OCI-LY1 (cell line): ENCODE results near the gene PMVK.

Experiments
- H2AFZ ChIP-seq: fragments of 200-600 bp; sonication (generic), shearing (Covaris generic); 2 replicates; pipeline ENCODE4 v1.6.0; 2014; ENCODE audit warnings: antibody characterized with exemption, mild to moderate bottlenecking, low read length
- H3F3A ChIP-seq: fragments of 200-600 bp; sonication (generic), shearing (Covaris generic); 2 replicates; pipeline ENCODE4 v1.6.0; 2014; ENCODE audit warnings: mild to moderate bottlenecking, antibody characterized with exemption, low read length, moderate library complexity; ENCODE audit not compliant: insufficient read depth
- H3K27ac ChIP-seq: fragments of 200-600 bp; sonication (generic); 2 replicates; pipeline ENCODE4 v1.5.1; 2014; ENCODE audit warnings: low read length, mixed run types, mild to moderate bottlenecking, low read depth; ENCODE audit not compliant: poor library complexity, severe bottlenecking
- H3K27me3 ChIP-seq: fragments of 200-600 bp; sonication (generic); 2 replicates; pipeline ENCODE4 v1.6.0; 2014; ENCODE audit warnings: antibody characterized with exemption, mild to moderate bottlenecking, low read length, moderate library complexity; ENCODE audit not compliant: insufficient read depth
- H3K36me3 ChIP-seq: fragments of 200-600 bp; sonication (generic); 2 replicates; pipeline ENCODE4 v1.6.1; 2014; ENCODE audit warnings: mild to moderate bottlenecking, antibody characterized with exemption, low read length, moderate library complexity, mixed read lengths; ENCODE audit not compliant: insufficient read depth
- H3K4me1 ChIP-seq: fragments of 200-600 bp; sonication (generic); 2 replicates; pipeline ENCODE4 v1.5.1; 2014; ENCODE audit warnings: mild to moderate bottlenecking, low read length, moderate library complexity; ENCODE audit not compliant: insufficient read depth, severe bottlenecking
- H3K4me2 ChIP-seq: fragments of 200-600 bp; sonication (generic), shearing (Covaris generic); 2 replicates; pipeline ENCODE4 v1.6.1; 2014; ENCODE audit warnings: low read length
- H3K4me3 ChIP-seq: fragments of 200-600 bp; sonication (generic); 2 replicates; pipeline ENCODE4 v1.5.1; 2014; ENCODE audit warnings: low read length, low read depth, mild to moderate bottlenecking, mixed read lengths; ENCODE audit not compliant: poor library complexity, severe bottlenecking
- H3K79me2 ChIP-seq: fragments of 200-600 bp; shearing (Covaris generic); 2 replicates; pipeline ENCODE4 v1.6.1; 2016; ENCODE audit warnings: mixed run types, low read length, mixed read lengths; ENCODE audit not compliant: insufficient read depth
- H3K9ac ChIP-seq: fragments of 200-600 bp; sonication (generic), shearing (Covaris generic); 2 replicates; pipeline ENCODE4 v1.6.1; 2014; ENCODE audit warnings: mild to moderate bottlenecking, low read length, mixed read lengths
- H3K9me2 ChIP-seq: fragments of 200-600 bp; sonication (generic), shearing (Covaris generic); 2 replicates; pipeline ENCODE4 v1.6.1; 2014; ENCODE audit warnings: low read depth, mild to moderate bottlenecking, low read length, mixed read lengths
- H3K9me3 ChIP-seq: fragments of 200-600 bp; shearing (Covaris generic); 2 replicates; pipeline ENCODE4 v1.6.1; 2014; ENCODE audit warnings: low read length, mixed read lengths
- H4K20me1 ChIP-seq: fragments of 200-600 bp; sonication (generic), shearing (Covaris generic); 2 replicates; pipeline ENCODE4 v1.6.0; 2016; ENCODE audit warnings: mild to moderate bottlenecking, low read length; ENCODE audit not compliant: insufficient read depth
- CTCF ChIP-seq: fragments of 200-600 bp; sonication (generic), shearing (Covaris generic); IDR thresholded peaks from 2 replicates; pipeline ENCODE4 v1.5.1; 2017; ENCODE audit warnings: mild to moderate bottlenecking, antibody characterized with exemption, low read length, moderate library complexity, mixed read lengths
- EZH2 ChIP-seq: fragments of 200-600 bp; sonication (generic), shearing (Covaris generic); IDR thresholded peaks from 2 replicates; pipeline ENCODE4 v1.8.0; 2017; ENCODE audit warnings: borderline replicate concordance, mixed run types, mild to moderate bottlenecking, antibody characterized with exemption, low read length, moderate library complexity, mixed read lengths

The PMVK gene

GRCh38 chr1:154937085-154937987 is 817 bp upstream of the PMVK start:
- peak overlapping the region; percentile 89 for H3K4me2 ChIP-seq
- no peak for TF ChIP-seq EZH2
- TF ChIP-seq CTCF = peak; percentile 39; the same call in 1 of the 2 replicates
- H2AFZ ChIP-seq = no peak overlapping the region
- peak overlapping the region; percentile 79 for H3K9ac ChIP-seq
- H3K27me3 ChIP-seq = no peaks in the 10 kb centered on the region
- no peaks in the 10 kb centered on the region; the same call in 1 of the 2 replicates for H3F3A ChIP-seq
- no peaks in the 10 kb centered on the region for H4K20me1 ChIP-seq
- H3K27ac ChIP-seq = peak overlapping the region; percentile 93
- peak overlapping the region; percentile 72 for H3K4me3 ChIP-seq
- no peaks in the 10 kb centered on the region; the same call in 1 of the 2 replicates for H3K79me2 ChIP-seq
- no peaks in the 10 kb centered on the region for H3K9me3 ChIP-seq
- H3K4me1 ChIP-seq = peaks cover 58% of the 10 kb centered on the region
- no peaks in the 10 kb centered on the region for H3K9me2 ChIP-seq
- H3K36me3 ChIP-seq = peaks cover 2% of the 10 kb centered on the region; the same call in 1 of the 2 replicates

GRCh38 chr1:154935749-154936554 is 567 bp downstream of the PMVK start:
- H3K27me3 ChIP-seq = no peaks in the 10 kb centered on the region
- H3K4me1 ChIP-seq = peaks cover 44% of the 10 kb centered on the region
- no peaks in the 10 kb centered on the region for H4K20me1 ChIP-seq
- H3K36me3 ChIP-seq = peaks cover 9% of the 10 kb centered on the region; the same call in 1 of the 2 replicates
- H3F3A ChIP-seq = no peaks in the 10 kb centered on the region; the same call in 1 of the 2 replicates
- no peaks in the 10 kb centered on the region for H3K9me2 ChIP-seq
- peak overlapping the region; percentile 79 for H3K9ac ChIP-seq
- no peak overlapping the region for H2AFZ ChIP-seq
- peak overlapping the region; percentile 93 for H3K27ac ChIP-seq
- H3K4me3 ChIP-seq = peak overlapping the region; percentile 72
- H3K79me2 ChIP-seq = no peaks in the 10 kb centered on the region; the same call in 1 of the 2 replicates
- H3K9me3 ChIP-seq = no peaks in the 10 kb centered on the region
- TF ChIP-seq EZH2 (no peak), CTCF (no peak)
- peak overlapping the region; percentile 89 for H3K4me2 ChIP-seq

GRCh38 chr1:154934358-154934948 is 2.1 kb downstream of the PMVK start:
- peaks cover 31% of the 10 kb centered on the region for H3K4me1 ChIP-seq
- no peak overlapping the region for H2AFZ ChIP-seq
- no peak overlapping the region for H3K4me2 ChIP-seq
- H3K9ac ChIP-seq = no peak overlapping the region
- H3K9me3 ChIP-seq = no peaks in the 10 kb centered on the region
- no peak overlapping the region for H3K27ac ChIP-seq
- no peaks in the 10 kb centered on the region; the same call in 1 of the 2 replicates for H3K79me2 ChIP-seq
- no peaks in the 10 kb centered on the region for H3K9me2 ChIP-seq
- TF ChIP-seq CTCF (no peak), EZH2 (no peak)
- no peak overlapping the region for H3K4me3 ChIP-seq
- H3K36me3 ChIP-seq = peaks cover 14% of the 10 kb centered on the region; the same call in 1 of the 2 replicates
- H3F3A ChIP-seq = no peaks in the 10 kb centered on the region; the same call in 1 of the 2 replicates
- no peaks in the 10 kb centered on the region for H3K27me3 ChIP-seq
- no peaks in the 10 kb centered on the region for H4K20me1 ChIP-seq
